OCI-LY3 (cell line): ENCODE measurements around the gene ADAM8.

Experiments
- EZH2phosphoT487 ChIP-seq: fragments of 200-600 bp; shearing (Covaris generic); IDR thresholded peaks from 2 replicates; pipeline ENCODE4 v1.6.1; 2018; ENCODE audit warnings: antibody characterized with exemption, mixed run types, low read depth
- TF ChIP-seq, protein P1 (sequence below): fragments of 200-600, 300-600 bp; sonication (generic); IDR thresholded peaks from 2 replicates; pipeline ENCODE4 v1.5.1; 2014; ENCODE audit warnings: antibody characterized with exemption, low read length, low read depth

DNA sequence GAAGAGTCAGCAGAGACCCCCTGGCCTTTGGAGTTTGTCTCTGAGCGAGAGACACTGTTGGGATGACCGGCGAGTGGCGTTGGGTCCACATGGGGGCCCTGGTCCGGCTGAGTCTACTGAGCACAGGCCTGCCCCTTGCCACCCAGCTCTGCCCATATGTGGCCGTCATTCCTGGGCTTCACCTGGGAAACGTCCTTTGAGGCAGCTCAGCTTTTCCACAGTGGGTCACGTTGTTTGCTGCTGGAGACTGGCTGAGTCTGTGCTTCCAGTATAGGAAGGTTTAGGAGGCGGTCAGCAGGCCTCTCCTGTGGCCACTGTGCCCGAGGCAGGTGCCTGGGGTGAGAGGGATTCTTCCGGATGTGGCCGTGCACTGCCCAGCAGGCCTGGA is 17.1 kb downstream of the ADAM8 start:
- TF ChIP-seq, protein P1, sequence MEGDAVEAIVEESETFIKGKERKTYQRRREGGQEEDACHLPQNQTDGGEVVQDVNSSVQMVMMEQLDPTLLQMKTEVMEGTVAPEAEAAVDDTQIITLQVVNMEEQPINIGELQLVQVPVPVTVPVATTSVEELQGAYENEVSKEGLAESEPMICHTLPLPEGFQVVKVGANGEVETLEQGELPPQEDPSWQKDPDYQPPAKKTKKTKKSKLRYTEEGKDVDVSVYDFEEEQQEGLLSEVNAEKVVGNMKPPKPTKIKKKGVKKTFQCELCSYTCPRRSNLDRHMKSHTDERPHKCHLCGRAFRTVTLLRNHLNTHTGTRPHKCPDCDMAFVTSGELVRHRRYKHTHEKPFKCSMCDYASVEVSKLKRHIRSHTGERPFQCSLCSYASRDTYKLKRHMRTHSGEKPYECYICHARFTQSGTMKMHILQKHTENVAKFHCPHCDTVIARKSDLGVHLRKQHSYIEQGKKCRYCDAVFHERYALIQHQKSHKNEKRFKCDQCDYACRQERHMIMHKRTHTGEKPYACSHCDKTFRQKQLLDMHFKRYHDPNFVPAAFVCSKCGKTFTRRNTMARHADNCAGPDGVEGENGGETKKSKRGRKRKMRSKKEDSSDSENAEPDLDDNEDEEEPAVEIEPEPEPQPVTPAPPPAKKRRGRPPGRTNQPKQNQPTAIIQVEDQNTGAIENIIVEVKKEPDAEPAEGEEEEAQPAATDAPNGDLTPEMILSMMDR = no peak
- TF ChIP-seq EZH2phosphoT487 = no peak
